ENCODE results near the gene IL12RB2. TPM values are rescaled to one million over a fixed set of nuclear protein-coding genes. Genes with fewer than 3 reads are reported as not detected.
"Not testable (repeated sequence)": the region's sequence is repeated elsewhere in the genome, so short reads cannot be mapped to it uniquely, and the experiment has no call there.

IL12RB2 gene
- total RNA-seq, 8 experiments from 2014 or later, result 0.16 to 4.1 (median 0.61) TPM

- in situ Hi-C loops (cut with MboI; ENCODE audit: low pct_unique_long_range_greater_than_20kb in 2 of 9, low sequenced_read_pairs in 9 of 9, unreplicated experiment in 9 of 9), result no loop called here
- Histone ChIP-seq H3K4me3 (no peak overlapping the region), H3K4me1 (replicated peaks in 1 of 2) (peaks cover 0 to 5% of the 10 kb centered on the region in 2 donors), H3K27ac (no peak overlapping the region)
- 0 to 87% (median 70%) methylated on average over 1 to 2 of the region's 2 CpGs for WGBS, 10 experiments
- ATAC-seq (replicated peaks in 6 of 8), result no peak
These were observed 126.8 kb downstream of the IL12RB2 start for GRCh38 chr1:67434491-67434890.

- no peak overlapping the region for H3K27ac ChIP-seq
- in situ Hi-C loops (cut with MboI; ENCODE audit: low pct_unique_long_range_greater_than_20kb in 2 of 9, low sequenced_read_pairs in 9 of 9, unreplicated experiment in 9 of 9), result no loop called here
- no peak overlapping the region for H3K4me3 ChIP-seq
- peaks cover under 1 to 11% of the 10 kb centered on the region in 2 donors for H3K4me1 ChIP-seq (replicated peaks in 1 of 2)
- no peak for ATAC-seq (replicated peaks in 6 of 8)
- 73 to 100% (median 91%) methylated on average over 1 to 4 of the region's 4 CpGs for WGBS, 10 experiments
These were observed 128.9 kb downstream of the IL12RB2 start for GRCh38 chr1:67436511-67437055.

DNA sequence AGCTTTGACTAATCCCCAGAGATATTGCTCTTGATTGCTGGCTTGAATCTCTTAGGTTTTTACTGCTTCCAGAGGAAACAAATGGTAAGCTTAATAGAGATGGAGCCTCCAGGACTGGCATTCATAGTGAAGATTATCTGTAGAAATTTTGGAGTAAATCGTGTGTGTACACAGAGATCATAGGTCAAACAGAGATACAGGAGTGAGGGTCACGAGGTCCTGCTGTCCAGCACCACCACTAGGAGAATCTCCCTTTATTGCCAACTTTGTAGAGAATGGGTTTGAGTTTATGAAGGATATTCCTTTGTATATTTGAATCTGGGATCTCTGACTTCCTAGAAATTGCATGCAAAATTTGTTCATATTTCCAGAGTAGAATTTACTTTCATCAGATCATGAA is 130.3 kb downstream of the IL12RB2 start:
- in situ Hi-C loops (cut with MboI; ENCODE audit: low pct_unique_long_range_greater_than_20kb in 2 of 9, low sequenced_read_pairs in 9 of 9, unreplicated experiment in 9 of 9), result no loop called here
- WGBS, 10 experiments, result 17 to 100% (median 69%) methylated on average over 1 to 2 of the region's 2 CpGs; no CpG with 5 or more reads in 1 of the 10 experiments
- ATAC-seq (replicated peaks in 6 of 8), result no peak

GRCh38 chr1:67439277-67440029 is 131.8 kb downstream of the IL12RB2 start:
- WGBS, 10 experiments, result 40 to 100% (median 82%) methylated on average over 1 to 6 of the region's 6 CpGs
- H3K4me3 ChIP-seq, result no peak overlapping the region
- no peak overlapping the region for H3K27ac ChIP-seq
- ATAC-seq (replicated peaks in 6 of 8), result no peak
- in situ Hi-C loops (cut with MboI; ENCODE audit: low pct_unique_long_range_greater_than_20kb in 2 of 9, low sequenced_read_pairs in 9 of 9, unreplicated experiment in 9 of 9), result no loop called here
- H3K4me1 ChIP-seq (replicated peaks in 1 of 2), result peaks cover 0 to 11% of the 10 kb centered on the region in 2 donors

More for the DNA sequence above, 130.3 kb downstream of the IL12RB2 start:
- Histone ChIP-seq H3K4me3 (no peak overlapping the region), H3K4me1 (replicated peaks in 1 of 2) (peaks cover 0 to 11% of the 10 kb centered on the region in 2 donors), H3K27ac (no peak overlapping the region)

- ATAC-seq (replicated peaks in 6 of 8), result no peak
- 74 to 100% (median 96%) methylated on average over 1 to 3 of the region's 3 CpGs; no CpG with 5 or more reads in 1 of the 10 experiments for WGBS, 10 experiments
- no peak overlapping the region for H3K4me3 ChIP-seq
- in situ Hi-C loops (cut with MboI; ENCODE audit: low pct_unique_long_range_greater_than_20kb in 2 of 9, low sequenced_read_pairs in 9 of 9, unreplicated experiment in 9 of 9), result no loop called here
- no peak overlapping the region for H3K27ac ChIP-seq
- peaks cover 0 to 11% of the 10 kb centered on the region in 2 donors for H3K4me1 ChIP-seq (replicated peaks in 1 of 2)
These were observed 132.7 kb downstream of the IL12RB2 start for GRCh38 chr1:67440339-67440738.

DNA sequence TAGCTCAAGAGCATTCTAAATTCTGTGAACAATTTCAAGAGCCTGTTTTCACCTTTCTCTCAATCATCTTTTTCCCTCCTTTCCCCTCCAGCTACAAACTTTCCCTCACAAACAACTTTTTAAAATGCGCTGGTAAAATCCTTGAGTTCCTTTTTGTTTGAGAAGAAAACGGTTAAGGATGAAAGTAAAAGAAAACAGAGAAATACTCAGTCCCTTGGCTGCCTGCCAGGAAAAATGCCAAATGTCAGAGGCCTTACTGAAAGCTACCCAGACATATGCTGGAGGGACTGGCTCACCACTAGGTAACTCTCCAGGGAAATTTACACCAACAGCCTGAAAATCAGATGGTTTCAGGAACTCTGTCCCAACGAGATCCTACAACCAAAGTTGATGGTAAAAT is 133.5 kb downstream of the IL12RB2 start:
- Histone ChIP-seq H3K4me3 (no peak overlapping the region), H3K27ac (peak overlapping the region in 1 of 2 donors; percentile 2), H3K4me1 (replicated peaks in 1 of 2) (peaks cover 0 to 11% of the 10 kb centered on the region in 2 donors)
- 10 to 100% (median 31%) methylated on average over 1 to 3 of the region's 3 CpGs for WGBS, 10 experiments
- in situ Hi-C loops (cut with MboI; ENCODE audit: low pct_unique_long_range_greater_than_20kb in 2 of 9, low sequenced_read_pairs in 9 of 9, unreplicated experiment in 9 of 9), result no loop called here
- ATAC-seq (replicated peaks in 6 of 8), result no peak

DNA sequence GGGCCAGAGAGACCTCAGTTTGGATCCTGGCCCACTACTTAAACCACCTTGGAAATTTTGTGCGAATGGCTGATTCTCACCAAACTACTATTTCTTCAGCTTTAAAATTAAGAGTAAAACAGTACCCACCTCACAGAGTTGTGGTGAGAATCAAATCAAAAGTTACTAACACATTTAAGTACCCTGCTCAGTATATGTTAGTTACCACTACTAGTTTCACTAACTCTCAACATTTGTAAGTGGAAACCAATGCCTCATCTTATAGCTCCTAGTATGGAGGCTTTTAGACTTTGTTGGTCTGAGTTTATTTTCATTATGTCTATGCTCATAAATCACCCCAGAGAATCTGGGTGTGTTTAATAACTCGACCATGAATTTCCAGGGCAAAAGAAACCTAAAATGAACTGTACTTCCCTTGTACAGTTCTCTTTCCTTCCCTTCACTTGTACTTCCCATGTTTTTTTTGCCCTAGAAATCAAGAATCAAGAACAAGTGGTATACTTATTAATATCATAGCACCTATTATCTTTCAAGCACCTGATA is 134.1 kb downstream of the IL12RB2 start:
- Histone ChIP-seq H3K4me1 (replicated peaks in 1 of 2) (peaks cover 0 to 11% of the 10 kb centered on the region in 2 donors), H3K27ac (peak overlapping the region in 1 of 2 donors; percentile 2), H3K4me3 (no peak overlapping the region)
- ATAC-seq (replicated peaks in 6 of 8), result no peak
- WGBS, 10 experiments, result 38 to 100% (median 79%) methylated on average over 1 to 2 of the region's 2 CpGs; no CpG with 5 or more reads in 2 of the 10 experiments
- in situ Hi-C loops (cut with MboI; ENCODE audit: low pct_unique_long_range_greater_than_20kb in 2 of 9, low sequenced_read_pairs in 9 of 9, unreplicated experiment in 9 of 9), result no loop called here

DNA sequence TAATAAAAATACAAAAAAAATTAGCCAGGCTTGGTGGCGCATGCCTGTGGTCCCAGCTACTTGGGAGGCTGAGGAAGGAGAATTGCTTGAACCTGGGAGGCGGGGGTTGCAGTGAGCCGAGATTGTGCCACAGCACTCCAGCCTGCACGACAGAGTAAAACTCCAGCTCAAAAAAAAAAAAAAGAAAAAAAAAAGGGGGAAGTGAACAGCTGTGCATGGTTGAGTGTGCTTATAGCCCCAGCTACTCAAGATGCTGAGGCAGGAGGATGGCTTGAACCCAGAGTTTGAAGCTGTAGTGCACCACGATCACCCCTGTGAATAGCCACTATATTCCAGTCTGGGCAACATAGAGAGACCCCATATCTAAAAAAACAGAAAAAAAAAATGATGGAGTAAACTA is 138.3 kb downstream of the IL12RB2 start:
- whole genome bisulfite sequencing, 10 experiments, result 17 to 93% (median 76%) methylated on average over 1 to 5 of the region's 5 CpGs; no CpG with 5 or more reads in 1 of the 10 experiments
- ATAC-seq (replicated peaks in 6 of 8); H3K4me3 ChIP-seq; H3K4me1 ChIP-seq (replicated peaks in 1 of 2); in situ Hi-C loops (cut with MboI; ENCODE audit: low pct_unique_long_range_greater_than_20kb in 2 of 9, low sequenced_read_pairs in 9 of 9, unreplicated experiment in 9 of 9); H3K27ac ChIP-seq: not testable (repeated sequence)

Other genes starting within 250 kb of the IL12RB2 start
- under 1 TPM in 7 of 8 experiments, not detected in 1; 0.05 to 0.50 (median 0.14) TPM for gene C1orf141, start 172.9 kb upstream of the IL12RB2 start, total RNA-seq
- gene IL23R, start 141.4 kb upstream of the IL12RB2 start, total RNA-seq, result under 1 TPM in 4 of 8 experiments, not detected in 4; 0.14 to 0.87 (median 0.48) TPM
- 100 to 1,000 TPM; 165 to 506 (median 316) TPM for gene SERBP1, start 122.5 kb downstream of the IL12RB2 start, total RNA-seq

All from motor neuron (in vitro differentiated cells).